ENCODE results near the gene OSBPL8. TPM values are rescaled to one million over a fixed set of nuclear protein-coding genes. Genes with fewer than 3 reads are reported as not detected.
"Not testable (repeated sequence)": the region's sequence is repeated elsewhere in the genome, so short reads cannot be mapped to it uniquely, and the experiment has no call there.

OSBPL8 gene
- total and polyA plus RNA-seq, 4 donors: 8.6 to 114 (median 53.3) TPM

GRCh38 chr12:76337583-76337982 lies 222.0 kb downstream of the OSBPL8 start:
- Histone ChIP-seq H3K4me3 (no peak overlapping the region), H3K27me3 (ENCODE audit: control insufficient read depth in 3 of 3, insufficient read depth in 3 of 3, low read length in 2 of 3) (no peaks in the 10 kb centered on the region), H3K36me3 (ENCODE audit: control insufficient read depth in 4 of 4, insufficient read depth in 4 of 4, low read length in 4 of 4) (no peaks in the 10 kb centered on the region), H3K9ac (ENCODE audit: insufficient read depth in 1 of 2, low read length in 2 of 2) (no peak overlapping the region), H3K9me3 (ENCODE audit: control insufficient read depth in 4 of 4, insufficient read depth in 3 of 4, low read length in 3 of 4) (no peaks in the 10 kb centered on the region), H3K4me1 (ENCODE audit: control insufficient read depth in 5 of 5, insufficient read depth in 5 of 5, low read length in 5 of 5) (no peaks in the 10 kb centered on the region), H3K27ac (ENCODE audit: low read depth in 1 of 2, low read length in 1 of 2) (no peak overlapping the region)
- no peak for TF ChIP-seq CTCF (IDR thresholded peaks at IDR 0.05; ENCODE audit: control extremely low read depth, extremely low read depth)
- ATAC-seq (ENCODE audit: insufficient read depth, low FRiP score) (no peak), DNase-seq (no peak)
- WGBS, 2 donors: 78 to 89% methylated on average over 3 of the region's 3 CpGs

GRCh38 chr12:76332606-76333005 lies 227.0 kb downstream of the OSBPL8 start:
- no peak overlapping the region for H3K27ac ChIP-seq (ENCODE audit: low read depth in 1 of 2, low read length in 1 of 2)
- H3K4me1 ChIP-seq (ENCODE audit: control insufficient read depth in 5 of 5, insufficient read depth in 5 of 5, low read length in 5 of 5): no peaks in the 10 kb centered on the region
- H3K4me3 ChIP-seq: no peak overlapping the region
- H3K27me3 ChIP-seq (ENCODE audit: control insufficient read depth in 3 of 3, insufficient read depth in 3 of 3, low read length in 2 of 3): no peaks in the 10 kb centered on the region
- no peak overlapping the region for H3K9ac ChIP-seq (ENCODE audit: insufficient read depth in 1 of 2, low read length in 2 of 2)
- TF ChIP-seq CTCF (IDR thresholded peaks at IDR 0.05; ENCODE audit: control extremely low read depth, extremely low read depth): no peak
- DNase-seq: no peak
- WGBS, 2 donors: 43 to 56% methylated on average over 1 of the region's 1 CpG
- H3K36me3 ChIP-seq (ENCODE audit: control insufficient read depth in 4 of 4, insufficient read depth in 4 of 4, low read length in 4 of 4): no peaks in the 10 kb centered on the region
- H3K9me3 ChIP-seq (ENCODE audit: control insufficient read depth in 4 of 4, insufficient read depth in 3 of 4, low read length in 3 of 4): peaks cover 0 to 3% (median under 1%) of the 10 kb centered on the region in 4 donors
- ATAC-seq (ENCODE audit: insufficient read depth, low FRiP score): no peak

- H3K9ac ChIP-seq (ENCODE audit: insufficient read depth in 1 of 2, low read length in 2 of 2): no peak overlapping the region
- no peaks in the 10 kb centered on the region for H3K4me1 ChIP-seq (ENCODE audit: control insufficient read depth in 5 of 5, insufficient read depth in 5 of 5, low read length in 5 of 5)
- H3K27ac ChIP-seq (ENCODE audit: low read depth in 1 of 2, low read length in 1 of 2): no peak overlapping the region
- peaks cover 0 to 5% (median under 1%) of the 10 kb centered on the region in 4 donors for H3K9me3 ChIP-seq (ENCODE audit: control insufficient read depth in 4 of 4, insufficient read depth in 3 of 4, low read length in 3 of 4)
- no peaks in the 10 kb centered on the region for H3K27me3 ChIP-seq (ENCODE audit: control insufficient read depth in 3 of 3, insufficient read depth in 3 of 3, low read length in 2 of 3)
- no peak for TF ChIP-seq CTCF (IDR thresholded peaks at IDR 0.05; ENCODE audit: control extremely low read depth, extremely low read depth)
- H3K36me3 ChIP-seq (ENCODE audit: control insufficient read depth in 4 of 4, insufficient read depth in 4 of 4, low read length in 4 of 4): no peaks in the 10 kb centered on the region
- DNase-seq: no peak
- WGBS, 2 donors: 95 to 97% methylated on average over 5 of the region's 5 CpGs
- ATAC-seq (ENCODE audit: insufficient read depth, low FRiP score): no peak
- H3K4me3 ChIP-seq: no peak overlapping the region
Measured at GRCh38 chr12:76329606-76330005, 230.0 kb downstream of the OSBPL8 start.

GRCh38 chr12:76329159-76329558 lies 230.4 kb downstream of the OSBPL8 start:
- DNase-seq (no peak), ATAC-seq (ENCODE audit: insufficient read depth, low FRiP score) (no peak)
- Histone ChIP-seq H3K9ac (ENCODE audit: insufficient read depth in 1 of 2, low read length in 2 of 2) (no peak overlapping the region), H3K4me3 (no peak overlapping the region), H3K36me3 (ENCODE audit: control insufficient read depth in 4 of 4, insufficient read depth in 4 of 4, low read length in 4 of 4) (no peaks in the 10 kb centered on the region), H3K27ac (ENCODE audit: low read depth in 1 of 2, low read length in 1 of 2) (no peak overlapping the region), H3K9me3 (ENCODE audit: control insufficient read depth in 4 of 4, insufficient read depth in 3 of 4, low read length in 3 of 4) (peaks cover 0 to 5% (median under 1%) of the 10 kb centered on the region in 4 donors), H3K27me3 (ENCODE audit: control insufficient read depth in 3 of 3, insufficient read depth in 3 of 3, low read length in 2 of 3) (no peaks in the 10 kb centered on the region), H3K4me1 (ENCODE audit: control insufficient read depth in 5 of 5, insufficient read depth in 5 of 5, low read length in 5 of 5) (no peaks in the 10 kb centered on the region)
- no peak for TF ChIP-seq CTCF (IDR thresholded peaks at IDR 0.05; ENCODE audit: control extremely low read depth, extremely low read depth)
- WGBS, 2 donors: 91 to 93% methylated on average over 2 of the region's 2 CpGs

- not testable (repeated sequence) for ATAC-seq (ENCODE audit: insufficient read depth, low FRiP score); DNase-seq
Measured at GRCh38 chr12:76319595-76320319, 239.8 kb downstream of the OSBPL8 start.

More at GRCh38 chr12:76319595-76320319, 239.8 kb downstream of the OSBPL8 start:
- not testable (repeated sequence) for H3K27ac ChIP-seq (ENCODE audit: low read depth in 1 of 2, low read length in 1 of 2); H3K9ac ChIP-seq (ENCODE audit: insufficient read depth in 1 of 2, low read length in 2 of 2); H3K4me3 ChIP-seq; H3K4me1 ChIP-seq (ENCODE audit: control insufficient read depth in 5 of 5, insufficient read depth in 5 of 5, low read length in 5 of 5); H3K36me3 ChIP-seq (ENCODE audit: control insufficient read depth in 4 of 4, insufficient read depth in 4 of 4, low read length in 4 of 4); H3K9me3 ChIP-seq (ENCODE audit: control insufficient read depth in 4 of 4, insufficient read depth in 3 of 4, low read length in 3 of 4); H3K27me3 ChIP-seq (ENCODE audit: control insufficient read depth in 3 of 3, insufficient read depth in 3 of 3, low read length in 2 of 3)
- 74 to 87% methylated on average over 29 to 30 of the region's 32 CpGs for WGBS, 2 donors
